Measurements from ENCODE around the gene PATZ1. TPM values are rescaled to one million over a fixed set of nuclear protein-coding genes. Genes with fewer than 3 reads are reported as not detected.

Gene PATZ1
- total RNA-seq, 1 donor from 2014 or later, result 29.9 TPM

- no peak for DNase-seq
Observed at GRCh38 chr22:31305194-31305593, 41.0 kb downstream of the PATZ1 start.

- DNase-seq, result no peak
Observed at GRCh38 chr22:31302537-31302936, 43.6 kb downstream of the PATZ1 start.

- no peak for DNase-seq
Observed at GRCh38 chr22:31302006-31302405, 44.1 kb downstream of the PATZ1 start.

- no peak for DNase-seq
Observed at GRCh38 chr22:31300896-31301295, 45.2 kb downstream of the PATZ1 start.

DNA sequence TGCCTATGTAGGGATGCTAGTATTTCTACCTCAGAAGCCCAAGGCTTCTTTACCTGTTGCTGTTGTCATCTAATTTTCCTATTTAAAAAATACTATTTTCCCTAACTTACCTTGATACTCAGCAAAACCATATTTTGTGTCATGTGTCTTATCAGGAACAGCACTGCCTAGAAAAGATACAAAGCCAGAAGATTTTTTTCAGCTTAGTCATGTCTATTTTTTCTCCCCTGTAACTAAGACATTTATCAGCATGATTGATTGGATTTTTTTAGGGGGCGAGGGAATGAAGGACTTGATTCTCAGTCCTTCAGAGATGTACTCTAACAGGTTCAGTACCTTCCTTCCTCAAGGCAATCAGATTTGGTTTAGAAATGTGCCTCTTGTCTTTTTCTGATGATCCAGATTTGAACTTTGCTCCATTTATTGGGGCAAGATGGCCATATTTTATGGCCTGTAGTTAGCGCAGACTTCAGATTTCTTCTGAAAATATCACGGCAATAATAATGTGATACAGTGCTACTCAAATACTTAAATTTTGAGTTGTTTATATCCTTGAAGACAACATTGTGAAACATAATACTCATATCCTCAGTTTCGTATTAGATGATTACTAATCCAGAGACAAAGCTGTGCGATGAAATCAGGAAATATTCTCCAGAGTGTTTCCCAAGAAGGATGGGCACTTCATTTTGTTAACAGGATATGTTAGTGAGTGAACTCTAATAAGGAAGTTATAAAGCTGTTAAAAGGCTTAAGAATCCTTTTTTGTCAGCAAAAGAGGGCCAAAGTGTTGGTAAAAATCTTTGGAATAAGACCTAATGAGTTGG, 50.1 kb downstream of the PATZ1 start:
- DNase-seq, result no peak

GRCh38 chr22:31295360-31295759, 50.8 kb downstream of the PATZ1 start:
- no peak for DNase-seq

DNA sequence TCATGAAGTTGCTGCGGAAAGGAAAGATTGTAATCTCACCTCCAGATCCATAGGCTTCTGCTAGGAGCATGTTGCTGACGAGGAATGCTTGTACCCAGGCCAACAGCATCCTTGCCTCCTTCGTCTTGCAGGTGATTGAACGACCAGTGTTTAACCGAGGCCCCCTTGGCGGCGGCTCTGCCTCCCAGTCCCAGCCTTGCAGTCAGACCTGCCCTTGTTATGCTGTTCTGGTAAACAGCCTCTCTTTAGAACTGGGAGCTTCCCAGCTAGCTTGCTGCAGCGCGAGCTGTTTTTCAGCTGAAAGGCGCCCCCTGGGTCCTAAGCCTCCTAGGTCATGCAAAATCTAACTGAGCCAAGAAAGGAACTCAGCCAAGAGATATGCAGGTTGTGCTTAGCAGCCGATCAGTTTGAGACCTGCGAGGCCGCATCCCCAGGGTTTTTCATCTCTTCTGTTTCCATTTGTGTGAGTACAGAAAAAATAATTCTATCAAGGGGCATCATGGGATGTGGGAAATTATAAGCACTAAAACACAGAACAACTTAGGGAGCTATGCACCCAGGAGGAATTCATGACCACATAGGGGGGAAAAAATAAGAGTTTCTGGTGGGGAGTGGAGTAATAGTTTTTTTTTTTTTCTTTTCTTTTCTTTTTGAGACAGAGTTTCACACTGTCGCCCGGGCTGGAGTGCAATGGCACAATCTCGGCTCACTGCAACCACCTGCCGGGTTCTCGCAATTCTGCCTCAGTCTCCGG, 53.7 kb downstream of the PATZ1 start, which contains the start of gene PIK3IP1:
PIK3IP1 (minus strand) TSS at position 253 of the 754 bp plus-strand sequence; CDS start at position 109, 144 bp downstream.
- DNase-seq, result peak; percentile 91

- peak; percentile 58 for DNase-seq
Observed at GRCh38 chr22:31291481-31292235, 54.5 kb downstream of the PATZ1 start.

DNA sequence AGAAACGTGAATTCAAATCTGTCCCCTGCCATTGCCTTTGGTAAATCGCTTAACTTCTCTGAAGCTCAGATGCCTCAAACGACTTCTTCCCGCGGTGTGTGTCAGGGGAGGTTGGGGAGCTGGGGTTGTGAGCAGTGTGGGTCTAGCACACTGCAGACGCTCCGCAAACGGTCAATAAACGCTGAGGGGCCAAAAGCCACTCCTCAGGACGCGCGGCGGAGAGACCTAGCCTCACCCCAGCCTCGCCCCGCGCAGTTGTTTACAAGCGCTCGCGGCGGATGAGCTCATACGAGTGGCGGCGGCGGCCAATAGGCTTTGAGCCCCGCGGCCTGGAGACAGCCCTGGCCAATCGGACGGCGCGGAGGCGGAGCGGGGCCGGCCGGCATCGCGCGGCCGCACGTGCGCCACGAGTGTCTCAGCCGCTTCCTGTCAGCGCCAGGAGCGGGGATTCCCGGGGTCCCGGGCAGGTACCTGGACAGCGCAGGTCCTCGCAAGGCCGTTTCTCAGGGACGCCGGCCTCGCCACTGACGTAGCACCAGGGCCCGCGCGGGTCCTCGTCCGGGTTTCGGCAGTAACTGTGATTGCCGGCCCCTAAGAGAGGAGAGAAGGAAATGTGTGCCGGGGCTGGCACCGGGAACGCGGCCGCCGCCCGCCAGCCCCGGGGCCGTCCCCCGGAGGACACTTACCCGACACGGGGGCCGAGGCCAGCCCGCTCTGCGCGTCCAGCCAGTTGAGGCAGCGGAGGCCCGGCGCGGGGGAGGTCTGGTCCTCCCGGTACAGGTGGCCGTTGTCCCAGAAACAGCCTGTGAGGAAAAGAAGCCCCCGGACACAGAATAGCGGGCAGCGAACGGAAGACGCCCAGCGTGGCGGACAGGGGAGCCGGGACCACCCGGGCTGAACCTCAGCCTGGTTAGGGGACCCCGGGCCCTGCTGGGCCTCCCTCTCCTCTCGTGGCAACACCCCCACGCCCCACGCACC, 55.4 kb downstream of the PATZ1 start:
- peak; percentile 92 for DNase-seq

- DNase-seq, result no peak
Observed at GRCh38 chr22:31289344-31289743, 56.8 kb downstream of the PATZ1 start.

- no peak for DNase-seq
Observed at GRCh38 chr22:31288496-31289240, 57.5 kb downstream of the PATZ1 start.

GRCh38 chr22:31287818-31288495, 58.2 kb downstream of the PATZ1 start:
- DNase-seq, result no peak

DNA sequence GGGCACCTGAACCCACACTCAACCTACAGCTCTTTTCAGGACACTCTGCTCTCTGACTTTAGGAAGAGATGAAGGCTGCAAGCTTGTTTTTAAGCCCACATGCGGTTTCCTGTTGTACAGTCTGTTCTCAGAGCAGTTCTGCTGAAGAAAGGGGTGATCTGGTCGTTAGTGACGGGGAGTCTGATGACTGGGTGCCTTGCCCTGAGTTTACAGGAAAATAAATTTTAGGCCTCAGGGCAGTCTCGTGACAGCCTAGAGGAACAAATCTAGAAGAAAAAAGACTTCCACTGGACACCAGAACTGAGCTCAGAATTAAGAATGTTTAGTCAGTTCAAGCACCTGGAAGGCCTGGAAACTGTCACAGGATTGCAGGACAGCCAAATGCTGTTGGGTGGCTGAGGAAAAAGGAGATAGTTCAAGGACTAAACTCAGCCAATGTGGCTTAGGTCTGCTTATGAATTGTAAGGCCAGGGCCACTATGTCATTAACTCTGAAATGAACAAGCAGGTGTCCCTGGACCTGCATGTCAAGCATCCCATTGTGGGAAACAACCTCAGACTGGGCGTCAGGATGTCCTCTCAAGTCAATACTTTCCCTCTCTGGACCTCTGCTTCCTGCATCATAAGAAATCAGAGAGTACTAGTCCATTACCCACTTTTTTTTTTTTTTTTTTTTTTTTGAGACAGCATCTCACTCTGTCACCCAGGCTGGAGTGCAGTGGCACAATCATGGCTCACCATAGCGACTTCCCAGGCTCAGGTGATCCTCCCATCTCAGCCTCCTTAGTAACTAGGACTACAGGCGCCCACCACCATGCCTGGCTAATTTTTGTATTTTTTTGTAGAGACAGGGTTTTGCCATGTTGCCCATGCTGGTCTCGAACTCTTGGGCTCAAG, 59.5 kb downstream of the PATZ1 start:
- DNase-seq, result no peak

DNA sequence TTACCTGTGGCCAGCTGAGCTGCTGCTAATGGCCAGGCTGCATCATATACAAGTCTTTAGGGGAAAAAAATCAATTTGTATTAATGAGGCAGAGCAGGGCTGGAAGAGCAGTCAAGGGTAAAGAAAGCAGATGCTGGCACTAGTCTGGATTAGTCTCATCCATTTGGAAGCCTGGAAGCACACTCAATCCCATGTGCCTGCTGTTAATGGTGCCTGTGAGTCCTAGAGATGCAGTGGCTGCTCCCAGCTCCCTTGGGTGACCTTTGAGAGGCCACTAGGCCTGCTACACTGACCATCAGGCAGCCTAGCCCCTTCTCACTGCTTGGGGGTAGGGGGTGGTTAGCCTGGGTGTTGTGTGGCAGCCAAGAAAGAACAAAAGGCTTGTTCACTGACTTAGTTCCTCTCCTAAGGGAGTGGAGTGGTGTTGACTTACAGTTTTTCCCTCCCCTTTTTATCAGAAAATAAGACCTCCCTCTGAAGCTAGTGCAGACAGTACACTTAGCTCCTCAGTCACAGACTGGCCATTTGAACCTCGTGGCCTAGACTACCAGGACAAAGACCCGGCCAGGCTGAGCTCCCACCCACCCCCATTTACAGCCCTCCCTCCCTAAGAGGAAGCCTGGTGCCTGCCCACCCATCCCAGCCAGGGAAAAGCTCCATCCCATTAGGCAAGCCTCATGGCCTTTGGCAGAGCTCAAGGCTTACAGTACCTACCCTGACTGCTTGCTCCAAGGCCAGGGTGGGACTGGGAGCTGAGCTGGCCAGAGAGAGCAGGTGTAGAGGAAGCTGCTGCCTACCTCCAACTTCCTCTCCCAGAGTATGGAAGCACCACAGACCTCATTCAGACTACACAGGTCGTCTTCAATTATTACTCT, 61.6 kb downstream of the PATZ1 start:
- DNase-seq, result no peak

DNA sequence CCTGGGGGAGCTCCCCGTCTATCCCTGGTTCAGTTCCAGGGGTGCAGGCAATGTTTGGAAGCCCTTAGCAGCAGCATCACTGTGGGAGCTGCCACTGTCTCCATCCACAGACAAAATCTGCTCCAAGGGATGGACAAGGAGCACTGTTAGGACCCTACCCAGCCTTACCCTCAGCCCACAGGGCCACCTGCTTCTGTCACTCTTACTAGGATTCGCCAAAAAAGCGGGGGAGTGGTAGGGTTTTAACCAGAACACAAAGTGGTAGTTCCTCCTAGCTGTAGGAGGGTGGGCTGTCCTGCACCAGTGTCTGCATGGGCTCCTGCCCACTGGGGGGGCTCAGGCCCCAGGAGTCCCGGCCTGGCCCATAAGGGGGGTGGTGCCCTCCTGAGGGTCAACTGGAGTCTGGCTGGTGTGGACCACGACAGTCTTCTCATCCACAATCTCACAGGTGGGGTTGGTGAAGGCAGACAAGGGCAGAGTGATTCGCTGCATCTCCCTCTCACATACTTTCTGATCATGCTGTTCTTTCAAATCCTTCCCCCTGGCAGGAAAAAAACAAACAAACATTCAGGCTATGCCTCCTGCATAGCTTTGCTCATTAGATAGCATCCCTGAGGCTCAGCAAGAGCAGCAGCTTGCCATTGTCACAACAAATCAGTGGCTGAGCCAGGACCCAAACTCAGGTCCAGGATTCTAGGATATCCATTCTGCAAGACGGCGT, 63.2 kb downstream of the PATZ1 start:
- DNase-seq, result no peak

- no peak for DNase-seq
Observed at GRCh38 chr22:31281733-31282132, 64.4 kb downstream of the PATZ1 start.

DNA sequence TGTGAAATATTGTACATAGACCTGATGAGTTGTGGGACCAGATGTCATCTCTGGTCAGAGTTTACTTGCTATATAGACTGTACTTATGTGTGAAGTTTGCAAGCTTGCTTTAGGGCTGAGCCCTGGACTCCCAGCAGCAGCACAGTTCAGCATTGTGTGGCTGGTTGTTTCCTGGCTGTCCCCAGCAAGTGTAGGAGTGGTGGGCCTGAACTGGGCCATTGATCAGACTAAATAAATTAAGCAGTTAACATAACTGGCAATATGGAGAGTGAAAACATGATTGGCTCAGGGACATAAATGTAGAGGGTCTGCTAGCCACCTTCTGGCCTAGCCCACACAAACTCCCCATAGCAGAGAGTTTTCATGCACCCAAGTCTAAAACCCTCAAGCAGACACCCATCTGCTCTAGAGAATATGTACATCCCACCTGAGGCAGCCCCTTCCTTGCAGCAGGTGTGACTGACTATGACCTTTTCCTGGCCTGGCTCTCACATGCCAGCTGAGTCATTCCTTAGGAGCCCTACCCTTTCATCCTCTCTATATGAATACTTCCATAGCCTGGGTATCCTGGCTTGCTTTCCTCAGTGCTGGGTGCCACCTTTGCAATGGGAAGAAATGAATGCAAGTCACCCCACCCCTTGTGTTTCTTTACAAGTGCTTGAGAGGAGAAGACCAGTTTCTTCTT, 66.2 kb downstream of the PATZ1 start:
- DNase-seq, result no peak
